ENCODE data around the gene HDAC7.

DNA sequence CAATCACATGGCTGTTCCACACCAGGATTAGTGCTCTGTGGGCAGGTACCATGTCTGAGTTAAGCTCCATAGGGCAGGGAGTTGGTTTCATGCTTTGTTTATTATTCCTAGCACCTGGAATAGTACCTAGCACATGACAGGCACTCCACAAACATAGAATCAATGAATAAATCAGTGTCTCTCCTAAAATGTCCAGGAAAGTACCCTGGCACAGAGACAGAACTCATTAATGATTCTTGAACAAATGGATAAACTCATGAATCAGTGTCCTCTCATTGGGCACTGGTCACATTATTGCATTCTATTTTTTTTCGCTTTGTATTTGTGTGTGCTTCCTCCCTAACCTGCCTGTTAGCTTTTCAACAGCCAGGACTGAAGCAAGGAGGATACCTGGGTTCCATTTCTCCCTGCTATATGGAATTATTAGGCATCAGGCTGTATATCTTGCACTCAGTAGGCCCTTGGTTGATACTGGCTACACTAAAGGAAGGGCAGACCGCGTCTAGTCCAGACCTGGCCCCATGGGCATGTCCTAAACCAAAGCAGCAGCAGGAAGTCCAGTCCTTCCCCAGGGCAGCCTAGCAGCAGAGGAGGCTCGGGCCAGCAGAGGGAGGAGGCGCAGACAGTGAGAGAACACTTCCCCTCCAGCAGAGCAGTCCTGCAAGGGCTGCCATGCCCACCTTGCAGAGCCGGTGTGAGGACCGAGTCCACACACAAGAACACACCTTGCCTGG, 18.4 kb downstream of the HDAC7 start:
- TF ChIP-seq EP300 (IDR thresholded peaks at IDR 0.05) (no peak), POLR2AphosphoS5 (IDR thresholded peaks at IDR 0.05) (no peak)
- TF ChIP-seq, protein P1, sequence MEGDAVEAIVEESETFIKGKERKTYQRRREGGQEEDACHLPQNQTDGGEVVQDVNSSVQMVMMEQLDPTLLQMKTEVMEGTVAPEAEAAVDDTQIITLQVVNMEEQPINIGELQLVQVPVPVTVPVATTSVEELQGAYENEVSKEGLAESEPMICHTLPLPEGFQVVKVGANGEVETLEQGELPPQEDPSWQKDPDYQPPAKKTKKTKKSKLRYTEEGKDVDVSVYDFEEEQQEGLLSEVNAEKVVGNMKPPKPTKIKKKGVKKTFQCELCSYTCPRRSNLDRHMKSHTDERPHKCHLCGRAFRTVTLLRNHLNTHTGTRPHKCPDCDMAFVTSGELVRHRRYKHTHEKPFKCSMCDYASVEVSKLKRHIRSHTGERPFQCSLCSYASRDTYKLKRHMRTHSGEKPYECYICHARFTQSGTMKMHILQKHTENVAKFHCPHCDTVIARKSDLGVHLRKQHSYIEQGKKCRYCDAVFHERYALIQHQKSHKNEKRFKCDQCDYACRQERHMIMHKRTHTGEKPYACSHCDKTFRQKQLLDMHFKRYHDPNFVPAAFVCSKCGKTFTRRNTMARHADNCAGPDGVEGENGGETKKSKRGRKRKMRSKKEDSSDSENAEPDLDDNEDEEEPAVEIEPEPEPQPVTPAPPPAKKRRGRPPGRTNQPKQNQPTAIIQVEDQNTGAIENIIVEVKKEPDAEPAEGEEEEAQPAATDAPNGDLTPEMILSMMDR (IDR thresholded peaks at IDR 0.05) = peak in 3 of 4 experiments; percentile 34 to 49 (median 42)
